Calu3 (cell line): Measurements from ENCODE around the gene PCDHA7. TPM values are rescaled to one million over a fixed set of nuclear protein-coding genes. Genes with fewer than 3 reads are reported as not detected.
A peak's percentile ranks its signal among the peaks of the same experiment; 100 is the strongest.
"Not testable (repeated sequence)": the region's sequence is repeated elsewhere in the genome, so short reads cannot be mapped to it uniquely, and the experiment has no call there.

ENCODE experiments used
- BruUV-seq: library from RNA; stranded (reverse); fragments of 400-500 nt; replicated peaks from 2 replicates; lab custom pipeline; 2021; lab: Mats Ljungman, UMichigan
- CTCF ChIA-PET: fragments of 300-600 bp; sonication (Branson Sonifier 250); formaldehyde crosslinking; loops from one replicate; lab custom pipeline; 2022; ENCODE audit warnings: antibody characterized with exemption; lab: Charles Lee
- DNase-seq: peaks from one replicate; pipeline ENCODE4 v3.0.0; 2022
- H3K27ac Mint-ChIP-seq: one replicate; pipeline ENCODE4 v1.8.0; 2022; ENCODE audit warnings: mixed read lengths; ENCODE audit not compliant: unreplicated experiment
- H3K27me3 Mint-ChIP-seq: one replicate; pipeline ENCODE4 v1.8.0; 2022; ENCODE audit warnings: mixed read lengths; ENCODE audit not compliant: unreplicated experiment
- H3K36me3 Mint-ChIP-seq: one replicate; pipeline ENCODE4 v1.8.0; 2022; ENCODE audit warnings: mild to moderate bottlenecking, moderate library complexity, mixed read lengths; ENCODE audit not compliant: insufficient read depth, unreplicated experiment
- H3K4me1 Mint-ChIP-seq: one replicate; pipeline ENCODE4 v1.8.0; 2022; ENCODE audit warnings: mild to moderate bottlenecking, low read depth, mixed read lengths; ENCODE audit not compliant: unreplicated experiment
- H3K4me3 Mint-ChIP-seq: one replicate; pipeline ENCODE4 v1.8.0; 2022; ENCODE audit warnings: mild to moderate bottlenecking, low read depth, moderate library complexity, mixed read lengths; ENCODE audit not compliant: unreplicated experiment
- H3K9me3 Mint-ChIP-seq: one replicate; pipeline ENCODE4 v1.8.0; 2022; ENCODE audit warnings: low read depth, mixed read lengths; ENCODE audit not compliant: unreplicated experiment
- intact Hi-C: fragments of 100-400 bp; cut with micrococcal nuclease; formaldehyde crosslinking; loops from one replicate; pipeline ENCODE4 v1.10.0; 2022; ENCODE audit not compliant: unreplicated experiment
- total RNA-seq: library from RNA; stranded (reverse); gene quantifications from 2 replicates; pipeline ENCODE4 v1.2.3, GENCODE V29; 2022
- TF ChIP-seq, protein P1 (sequence below): fragments of 200-600 bp; IDR thresholded peaks from one replicate; pipeline ENCODE4 v1.8.0; 2022; ENCODE audit warnings: antibody characterized with exemption; ENCODE audit not compliant: unreplicated experiment

PCDHA7 gene
- total RNA-seq, 1 experiment from 2014 or later: 1.2 TPM

DNA sequence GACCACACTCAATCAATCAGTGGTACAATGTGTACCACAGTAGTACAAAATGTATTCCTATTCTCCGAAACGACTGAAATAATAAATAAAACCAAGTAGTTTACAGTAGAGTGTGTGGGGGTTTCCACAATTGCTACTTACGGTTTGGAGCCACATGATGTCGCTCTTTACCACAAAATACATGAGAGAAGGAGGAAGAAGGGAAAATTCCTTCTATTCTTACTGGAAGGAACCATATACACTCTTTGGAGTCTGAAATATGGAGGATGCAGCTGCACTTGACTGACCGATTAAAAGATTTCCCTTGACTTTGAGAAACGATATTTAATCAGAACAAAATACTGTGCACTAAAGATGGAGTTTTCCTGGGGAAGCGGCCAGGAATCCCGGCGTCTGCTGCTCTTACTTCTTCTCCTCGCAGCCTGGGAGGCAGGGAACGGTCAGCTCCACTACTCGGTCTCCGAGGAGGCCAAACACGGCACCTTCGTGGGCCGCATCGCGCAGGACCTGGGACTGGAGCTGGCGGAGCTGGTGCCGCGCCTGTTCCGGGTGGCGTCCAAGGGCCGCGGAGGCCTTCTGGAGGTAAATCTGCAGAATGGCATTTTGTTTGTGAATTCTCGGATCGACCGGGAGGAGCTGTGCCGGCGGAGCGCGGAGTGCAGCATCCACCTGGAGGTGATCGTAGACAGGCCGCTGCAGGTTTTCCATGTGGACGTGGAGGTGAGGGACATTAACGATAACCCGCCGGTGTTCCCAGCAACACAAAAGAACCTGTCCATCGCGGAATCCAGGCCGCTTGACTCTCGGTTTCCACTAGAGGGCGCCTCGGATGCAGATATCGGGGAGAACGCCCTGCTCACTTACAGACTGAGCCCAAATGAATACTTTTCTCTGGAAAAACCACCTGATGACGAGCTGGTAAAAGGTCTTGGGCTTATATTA is 27.0 kb upstream of the PCDHA7 start, which contains the start of gene PCDHA4:
Gene PCDHA4 (plus strand): TSS at position 235 of the 942 bp plus-strand sequence.
- peaks cover 8% of the 10 kb centered on the region for H3K9me3 Mint-ChIP-seq
- TF ChIP-seq, protein P1, sequence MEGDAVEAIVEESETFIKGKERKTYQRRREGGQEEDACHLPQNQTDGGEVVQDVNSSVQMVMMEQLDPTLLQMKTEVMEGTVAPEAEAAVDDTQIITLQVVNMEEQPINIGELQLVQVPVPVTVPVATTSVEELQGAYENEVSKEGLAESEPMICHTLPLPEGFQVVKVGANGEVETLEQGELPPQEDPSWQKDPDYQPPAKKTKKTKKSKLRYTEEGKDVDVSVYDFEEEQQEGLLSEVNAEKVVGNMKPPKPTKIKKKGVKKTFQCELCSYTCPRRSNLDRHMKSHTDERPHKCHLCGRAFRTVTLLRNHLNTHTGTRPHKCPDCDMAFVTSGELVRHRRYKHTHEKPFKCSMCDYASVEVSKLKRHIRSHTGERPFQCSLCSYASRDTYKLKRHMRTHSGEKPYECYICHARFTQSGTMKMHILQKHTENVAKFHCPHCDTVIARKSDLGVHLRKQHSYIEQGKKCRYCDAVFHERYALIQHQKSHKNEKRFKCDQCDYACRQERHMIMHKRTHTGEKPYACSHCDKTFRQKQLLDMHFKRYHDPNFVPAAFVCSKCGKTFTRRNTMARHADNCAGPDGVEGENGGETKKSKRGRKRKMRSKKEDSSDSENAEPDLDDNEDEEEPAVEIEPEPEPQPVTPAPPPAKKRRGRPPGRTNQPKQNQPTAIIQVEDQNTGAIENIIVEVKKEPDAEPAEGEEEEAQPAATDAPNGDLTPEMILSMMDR: peak; percentile 49
- DNase-seq: peak; percentile 69
- no peaks in the 10 kb centered on the region for H3K4me1 Mint-ChIP-seq
- H3K4me3 Mint-ChIP-seq: peak within 1 kb of the TSS; percentile 68
- TSS peak; percentile 37 for BruUV-seq
- H3K27me3 Mint-ChIP-seq: no peaks in the 10 kb centered on the region
- intact Hi-C loops: loop anchor here (1.0 to 10.0 kb wide), 2 partner anchors 75 to 748 kb away; partner anchors contain the start of gene PCDHA13
- no peak within 1 kb of the TSS for H3K27ac Mint-ChIP-seq
- H3K36me3 Mint-ChIP-seq: peaks cover 15% of the 10 kb centered on the region
- CTCF ChIA-PET: interaction anchor here (0.7 to 2.6 kb wide), 4 partner anchors 10 to 234 kb away, joined by 3 to 8 read pairs (median 6); no protein-coding TSS in a partner anchor

DNA sequence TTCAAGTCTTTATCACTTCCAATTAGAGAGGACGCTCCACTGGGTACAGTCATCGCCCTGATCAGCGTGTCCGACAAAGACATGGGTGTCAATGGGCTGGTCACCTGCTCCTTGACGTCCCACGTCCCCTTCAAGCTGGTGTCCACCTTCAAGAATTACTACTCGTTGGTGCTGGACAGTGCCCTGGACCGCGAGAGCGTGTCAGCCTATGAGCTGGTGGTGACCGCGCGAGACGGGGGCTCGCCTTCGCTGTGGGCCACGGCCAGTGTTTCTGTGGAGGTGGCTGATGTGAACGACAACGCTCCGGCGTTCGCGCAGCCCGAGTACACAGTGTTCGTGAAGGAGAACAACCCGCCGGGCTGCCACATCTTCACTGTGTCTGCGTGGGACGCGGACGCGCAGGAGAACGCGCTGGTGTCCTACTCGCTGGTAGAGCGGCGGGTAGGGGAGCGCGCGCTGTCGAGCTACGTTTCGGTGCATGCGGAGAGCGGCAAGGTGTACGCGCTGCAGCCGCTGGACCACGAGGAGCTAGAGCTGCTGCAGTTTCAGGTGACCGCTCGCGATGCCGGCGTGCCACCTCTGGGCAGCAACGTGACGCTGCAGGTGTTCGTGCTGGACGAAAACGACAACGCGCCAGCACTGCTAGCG is 25.7 kb upstream of the PCDHA7 start:
- intact Hi-C loops: loop anchor here (10.0 kb wide), 1 partner anchor 746 kb away; no protein-coding TSS in a partner anchor
- peaks cover 16% of the 10 kb centered on the region for H3K9me3 Mint-ChIP-seq
- H3K4me3 Mint-ChIP-seq, H3K4me1 Mint-ChIP-seq, DNase-seq, BruUV-seq, H3K27me3 Mint-ChIP-seq, H3K27ac Mint-ChIP-seq: not testable (repeated sequence)
- H3K36me3 Mint-ChIP-seq: peaks cover 15% of the 10 kb centered on the region
- CTCF ChIA-PET: interaction anchor here (0.7 to 1.1 kb wide), 2 partner anchors 231 to 233 kb away, joined by 3 to 6 read pairs; no protein-coding TSS in a partner anchor

DNA sequence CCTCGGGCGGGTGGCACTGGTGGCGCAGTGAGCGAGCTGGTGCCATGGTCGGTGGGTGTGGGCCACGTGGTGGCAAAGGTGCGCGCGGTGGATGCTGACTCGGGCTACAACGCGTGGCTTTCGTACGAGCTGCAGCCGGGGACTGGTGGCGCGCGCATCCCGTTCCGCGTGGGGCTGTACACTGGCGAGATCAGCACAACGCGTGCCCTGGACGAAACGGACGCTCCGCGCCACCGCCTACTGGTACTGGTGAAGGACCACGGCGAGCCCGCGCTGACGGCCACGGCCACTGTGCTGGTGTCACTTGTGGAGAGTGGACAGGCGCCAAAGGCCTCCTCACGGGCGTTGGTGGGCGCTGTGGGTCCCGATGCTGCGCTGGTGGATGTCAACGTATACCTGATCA is 25.2 kb upstream of the PCDHA7 start:
- TF ChIP-seq, protein P1: no peak
- no peak overlapping the region for H3K27ac Mint-ChIP-seq
- CTCF ChIA-PET: no interaction called here
- intact Hi-C loops: loop anchor here (10.0 kb wide), 1 partner anchor 746 kb away; no protein-coding TSS in a partner anchor
- H3K9me3 Mint-ChIP-seq: peaks cover 15% of the 10 kb centered on the region
- H3K27me3 Mint-ChIP-seq: no peaks in the 10 kb centered on the region
- no peaks in the 10 kb centered on the region for H3K4me1 Mint-ChIP-seq
- peaks cover 15% of the 10 kb centered on the region for H3K36me3 Mint-ChIP-seq
- BruUV-seq: no TSS peak
- DNase-seq: no peak
- no peak overlapping the region for H3K4me3 Mint-ChIP-seq

DNA sequence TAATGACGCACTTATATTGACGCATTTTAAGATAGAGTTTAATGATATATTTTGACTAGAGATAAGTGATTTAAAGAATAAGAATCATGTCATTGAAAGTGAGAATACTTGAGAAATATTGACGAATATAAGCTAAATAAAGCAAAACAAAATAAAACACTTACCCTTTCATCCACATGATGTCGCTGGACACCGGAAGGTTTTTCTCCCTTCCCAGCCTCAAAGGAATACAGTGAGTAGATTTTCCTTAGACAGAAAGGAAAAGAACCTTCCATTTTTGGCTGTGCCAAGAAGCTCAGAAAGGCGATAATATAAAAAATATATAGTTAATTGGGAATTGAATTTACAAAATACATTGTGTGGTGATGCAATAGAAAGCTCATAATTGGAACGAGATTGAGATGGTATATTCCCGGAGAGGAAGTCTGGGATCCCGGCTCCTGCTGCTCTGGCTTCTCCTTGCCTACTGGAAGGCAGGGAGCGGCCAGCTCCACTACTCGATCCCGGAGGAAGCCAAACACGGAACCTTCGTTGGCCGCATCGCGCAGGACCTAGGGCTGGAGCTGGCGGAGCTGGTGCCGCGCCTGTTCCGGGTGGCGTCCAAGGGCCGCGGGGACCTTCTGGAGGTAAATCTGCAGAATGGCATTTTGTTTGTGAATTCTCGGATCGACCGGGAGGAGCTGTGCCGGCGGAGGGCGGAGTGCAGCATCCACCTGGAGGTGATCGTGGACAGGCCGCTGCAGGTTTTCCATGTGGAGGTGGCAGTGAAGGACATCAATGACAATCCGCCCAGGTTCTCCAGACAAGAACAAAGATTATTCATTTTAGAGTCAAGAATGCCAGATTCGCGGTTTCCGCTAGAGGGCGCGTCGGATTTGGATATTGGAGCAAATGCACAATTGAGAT is 12.4 kb upstream of the PCDHA7 start, which contains the start of gene PCDHA5:
Gene PCDHA5 (plus strand): TSS at position 239 of the 906 bp plus-strand sequence.
- Mint-ChIP-seq H3K9me3 (peaks cover 7% of the 10 kb centered on the region), H3K27me3 (no peaks in the 10 kb centered on the region), H3K27ac (no peak within 1 kb of the TSS), H3K36me3 (no peaks in the 10 kb centered on the region), H3K4me1 (no peaks in the 10 kb centered on the region), H3K4me3 (no peak within 1 kb of the TSS)
- no peak for DNase-seq
- intact Hi-C loops: no loop called here
- TF ChIP-seq, protein P1: no peak
- CTCF ChIA-PET: no interaction called here
- no TSS peak for BruUV-seq
